ENCODE measurements around the gene AGA. TPM values are rescaled to one million over a fixed set of nuclear protein-coding genes. Genes with fewer than 3 reads are reported as not detected.

Gene AGA
- total and polyA plus RNA-seq, 2 donors (not counting 1 experiment from before 2014, with no cell fraction given), result 28.2 to 35.3 TPM

DNA sequence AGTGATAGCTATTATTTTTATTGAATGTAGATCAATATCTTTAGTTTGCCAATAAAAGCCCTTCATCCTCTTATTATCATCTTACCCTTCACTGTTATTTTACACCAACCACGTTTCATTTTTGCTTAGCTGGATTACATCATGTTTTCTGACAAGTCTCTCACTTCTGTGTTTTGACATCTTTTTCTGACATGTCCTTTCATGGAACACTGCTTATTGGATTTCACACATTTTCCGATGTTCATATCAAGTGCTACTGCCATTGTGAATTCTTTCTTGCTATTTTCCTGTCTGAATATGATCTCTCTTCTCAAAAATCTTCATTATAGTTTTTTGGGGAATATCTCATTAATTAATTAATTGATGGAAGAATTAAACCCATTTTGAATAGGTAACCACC, 48.5 kb upstream of the AGA start:
- no peaks in the 10 kb centered on the region for H4K20me1 ChIP-seq (ENCODE audit: control insufficient read depth, insufficient read depth, low read length, poor library complexity, severe bottlenecking)
- no peak for ATAC-seq (ENCODE audit: low read depth)
- H3K27me3 ChIP-seq (replicated peaks in 1 of 4; ENCODE audit: control extremely low read depth in 1 of 4, control insufficient read depth in 3 of 4, insufficient read depth in 4 of 4, low read length in 3 of 4), result no peaks in the 10 kb centered on the region
- H3K4me1 ChIP-seq (ENCODE audit: control insufficient read depth in 2 of 2, insufficient read depth in 2 of 2, low read length in 2 of 2), result no peaks in the 10 kb centered on the region
- POLR2A ChIA-PET, result no interaction called here
- CTCF ChIA-PET, result no interaction called here
- H3K4me3 ChIP-seq (ENCODE audit: control extremely low read depth in 1 of 5, extremely low read depth in 1 of 5, insufficient read depth in 1 of 5, low read depth in 2 of 5, low read length in 4 of 5), result no peak overlapping the region
- no peak for TF ChIP-seq EZH2 (IDR thresholded peaks at IDR 0.05; ENCODE audit: borderline replicate concordance, insufficient read depth, low read depth, low read length, poor library complexity, severe bottlenecking)
- TF ChIP-seq, protein P1, sequence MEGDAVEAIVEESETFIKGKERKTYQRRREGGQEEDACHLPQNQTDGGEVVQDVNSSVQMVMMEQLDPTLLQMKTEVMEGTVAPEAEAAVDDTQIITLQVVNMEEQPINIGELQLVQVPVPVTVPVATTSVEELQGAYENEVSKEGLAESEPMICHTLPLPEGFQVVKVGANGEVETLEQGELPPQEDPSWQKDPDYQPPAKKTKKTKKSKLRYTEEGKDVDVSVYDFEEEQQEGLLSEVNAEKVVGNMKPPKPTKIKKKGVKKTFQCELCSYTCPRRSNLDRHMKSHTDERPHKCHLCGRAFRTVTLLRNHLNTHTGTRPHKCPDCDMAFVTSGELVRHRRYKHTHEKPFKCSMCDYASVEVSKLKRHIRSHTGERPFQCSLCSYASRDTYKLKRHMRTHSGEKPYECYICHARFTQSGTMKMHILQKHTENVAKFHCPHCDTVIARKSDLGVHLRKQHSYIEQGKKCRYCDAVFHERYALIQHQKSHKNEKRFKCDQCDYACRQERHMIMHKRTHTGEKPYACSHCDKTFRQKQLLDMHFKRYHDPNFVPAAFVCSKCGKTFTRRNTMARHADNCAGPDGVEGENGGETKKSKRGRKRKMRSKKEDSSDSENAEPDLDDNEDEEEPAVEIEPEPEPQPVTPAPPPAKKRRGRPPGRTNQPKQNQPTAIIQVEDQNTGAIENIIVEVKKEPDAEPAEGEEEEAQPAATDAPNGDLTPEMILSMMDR (IDR thresholded peaks at IDR 0.05), result no peak
- H3K27ac ChIP-seq (ENCODE audit: low read length in 2 of 2), result no peak overlapping the region
- DNase-seq, result no peak
- no peaks in the 10 kb centered on the region for H3K79me2 ChIP-seq (ENCODE audit: control insufficient read depth, insufficient read depth, low read length)
- Mint-ChIP-seq H3K9me3 (ENCODE audit: insufficient read depth) (no peaks in the 10 kb centered on the region), H3K27me3 (no peaks in the 10 kb centered on the region), H3K4me3 (no peak overlapping the region), H3K27ac (no peak overlapping the region), H3K4me1 (no peaks in the 10 kb centered on the region)
- intact Hi-C loops (cut with micrococcal nuclease), result no loop called here
- no peak overlapping the region for H3K4me2 ChIP-seq (replicated peaks; ENCODE audit: low read depth, low read length, poor library complexity, severe bottlenecking)
- no peaks in the 10 kb centered on the region for H3K9me3 ChIP-seq (ENCODE audit: control extremely low read depth in 1 of 3, control insufficient read depth in 2 of 3, insufficient read depth in 1 of 3, low read length in 2 of 3)
- 71% methylated on average over 1 of the region's 2 CpGs for WGBS (ENCODE audit: insufficient coverage)
- no peak overlapping the region for H2AFZ ChIP-seq (ENCODE audit: insufficient read depth, low read depth, low read length, poor library complexity, severe bottlenecking)
- no peak overlapping the region for H3K9ac ChIP-seq (ENCODE audit: low read length)
- H3K36me3 ChIP-seq (replicated peaks in 1 of 2; ENCODE audit: control extremely low read depth in 1 of 2, control insufficient read depth in 1 of 2, extremely low read depth in 1 of 2, insufficient read depth in 2 of 2, low read length in 1 of 2), result no peaks in the 10 kb centered on the region

DNA sequence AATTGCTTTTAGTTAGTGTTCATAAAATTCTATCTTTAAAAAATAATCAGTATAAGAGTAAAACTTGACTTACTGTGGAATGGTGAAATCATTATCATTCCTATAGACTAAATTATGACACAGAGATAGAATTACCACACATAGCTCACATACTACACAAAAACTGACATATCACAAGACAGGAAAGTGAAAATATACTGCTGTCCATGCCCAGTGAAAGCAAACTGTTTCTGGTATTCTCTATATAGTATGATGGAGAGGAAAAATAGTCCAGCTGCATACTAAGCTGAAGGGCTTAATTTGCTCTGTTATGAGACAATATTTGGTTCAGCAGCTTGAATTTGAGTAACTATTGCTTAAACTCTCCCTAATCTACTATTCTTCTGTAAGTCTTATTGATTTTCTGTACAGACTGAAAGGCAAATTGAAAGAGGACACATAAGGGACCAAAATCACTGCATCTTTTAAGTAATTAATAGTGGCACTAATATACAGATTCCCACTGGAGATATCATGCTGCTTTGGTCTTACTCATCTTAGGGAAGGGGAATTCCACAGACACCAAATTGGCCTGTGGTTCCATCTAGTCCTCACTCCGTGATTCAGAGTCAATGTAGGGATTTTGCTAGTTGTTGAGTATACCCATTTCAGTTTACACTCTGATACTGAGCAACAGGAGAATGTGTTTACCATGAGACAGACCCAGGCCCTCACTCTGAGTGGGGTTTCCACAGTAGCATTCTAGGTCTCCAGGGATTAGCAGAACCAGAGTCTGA, 47.4 kb upstream of the AGA start:
- H3K9me3 ChIP-seq (ENCODE audit: control extremely low read depth in 1 of 3, control insufficient read depth in 2 of 3, insufficient read depth in 1 of 3, low read length in 2 of 3), result no peaks in the 10 kb centered on the region
- H3K27ac ChIP-seq (ENCODE audit: low read length in 2 of 2), result no peak overlapping the region
- intact Hi-C loops (cut with micrococcal nuclease), result no loop called here
- Mint-ChIP-seq H3K9me3 (ENCODE audit: insufficient read depth) (no peaks in the 10 kb centered on the region), H3K27me3 (no peaks in the 10 kb centered on the region), H3K4me1 (no peaks in the 10 kb centered on the region), H3K4me3 (no peak overlapping the region), H3K27ac (no peak overlapping the region)
- CTCF ChIA-PET, result no interaction called here
- no peaks in the 10 kb centered on the region for H3K4me1 ChIP-seq (ENCODE audit: control insufficient read depth in 2 of 2, insufficient read depth in 2 of 2, low read length in 2 of 2)
- no peaks in the 10 kb centered on the region for H3K27me3 ChIP-seq (replicated peaks in 1 of 4; ENCODE audit: control extremely low read depth in 1 of 4, control insufficient read depth in 3 of 4, insufficient read depth in 4 of 4, low read length in 3 of 4)
- H3K79me2 ChIP-seq (ENCODE audit: control insufficient read depth, insufficient read depth, low read length), result no peaks in the 10 kb centered on the region
- H2AFZ ChIP-seq (ENCODE audit: insufficient read depth, low read depth, low read length, poor library complexity, severe bottlenecking), result no peak overlapping the region
- ATAC-seq (ENCODE audit: low read depth) (no peak), DNase-seq (no peak)
- TF ChIP-seq, protein P1 (IDR thresholded peaks at IDR 0.05), result no peak
- no peak for TF ChIP-seq EZH2 (IDR thresholded peaks at IDR 0.05; ENCODE audit: borderline replicate concordance, insufficient read depth, low read depth, low read length, poor library complexity, severe bottlenecking)
- WGBS (ENCODE audit: insufficient coverage), result no CpG with 5 or more reads among the region's 1 CpG
- H4K20me1 ChIP-seq (ENCODE audit: control insufficient read depth, insufficient read depth, low read length, poor library complexity, severe bottlenecking), result no peaks in the 10 kb centered on the region
- POLR2A ChIA-PET, result no interaction called here
- no peaks in the 10 kb centered on the region for H3K36me3 ChIP-seq (replicated peaks in 1 of 2; ENCODE audit: control extremely low read depth in 1 of 2, control insufficient read depth in 1 of 2, extremely low read depth in 1 of 2, insufficient read depth in 2 of 2, low read length in 1 of 2)
- H3K4me3 ChIP-seq (ENCODE audit: control extremely low read depth in 1 of 5, extremely low read depth in 1 of 5, insufficient read depth in 1 of 5, low read depth in 2 of 5, low read length in 4 of 5), result no peak overlapping the region
- H3K9ac ChIP-seq (ENCODE audit: low read length), result no peak overlapping the region
- H3K4me2 ChIP-seq (replicated peaks; ENCODE audit: low read depth, low read length, poor library complexity, severe bottlenecking), result no peak overlapping the region

Data from B cell (primary cell).